GM18498 (cell line): ENCODE measurements around the gene EME1.

Experiments used
- ATAC-seq: cut with Tn5 transposase; IDR thresholded peaks from one replicate; pipeline ENCODE4 v1.9.1; 2021; ENCODE audit warnings: mild to moderate bottlenecking, moderate library complexity; ENCODE audit not compliant: unreplicated experiment

EME1 gene

GRCh38 chr17:50347117-50347893 lies 25.7 kb upstream of the EME1 start:
- ATAC-seq, result no peak

GRCh38 chr17:50347894-50348291 lies 25.1 kb upstream of the EME1 start:
- ATAC-seq, result no peak

DNA sequence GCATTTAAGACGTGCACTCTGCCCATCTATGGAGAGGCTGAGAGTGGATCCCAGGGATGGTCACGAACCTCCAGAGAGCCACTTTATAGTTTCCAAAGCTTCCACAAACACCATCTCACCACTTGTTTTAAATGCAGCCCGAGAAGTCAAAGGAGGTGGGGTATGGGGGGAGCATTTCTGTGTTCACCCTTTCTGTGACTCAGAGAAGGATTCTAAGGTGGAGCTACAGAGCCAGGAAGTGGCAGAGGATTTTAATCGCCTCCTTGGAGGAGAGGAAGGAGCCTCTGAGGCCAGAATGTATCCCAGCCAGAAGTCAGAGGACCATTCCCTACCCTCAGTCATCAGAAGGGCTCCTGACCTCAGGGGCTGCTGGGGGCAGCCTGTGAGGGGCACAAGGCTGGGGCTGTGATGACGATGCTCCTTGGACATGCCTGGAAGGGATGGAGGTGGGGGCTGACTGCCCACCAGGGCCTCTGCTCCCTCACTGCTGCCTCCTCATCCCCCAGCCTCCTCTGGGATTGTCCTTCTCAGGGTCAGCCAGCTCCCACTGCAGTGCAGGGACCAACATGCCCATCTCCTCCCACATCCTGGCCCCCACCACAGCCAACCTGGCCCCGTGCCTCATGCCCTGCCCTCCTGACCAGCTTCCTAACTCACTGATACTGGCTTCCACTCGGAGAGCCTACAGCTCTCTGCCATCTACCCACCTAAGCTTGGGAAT lies 24.3 kb upstream of the EME1 start:
- no peak for ATAC-seq

DNA sequence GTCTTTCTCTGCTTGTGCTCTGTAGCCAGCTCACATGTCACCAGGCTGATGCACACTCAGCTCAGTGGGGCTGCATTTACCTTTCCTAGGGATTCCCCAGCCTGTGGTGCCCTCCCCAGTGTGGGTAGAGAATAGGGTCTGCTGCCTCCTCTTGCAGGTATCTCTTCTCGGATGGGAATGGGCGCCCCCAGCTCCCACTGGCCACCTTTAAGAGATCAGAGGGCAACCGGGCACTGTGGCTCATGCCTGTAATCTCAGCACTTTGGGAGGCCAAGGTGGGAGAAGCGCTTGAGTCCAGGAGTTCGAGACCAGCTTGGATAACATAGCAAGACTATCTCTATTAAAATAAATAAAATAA lies 23.8 kb upstream of the EME1 start:
- no peak for ATAC-seq

GRCh38 chr17:50350733-50351132 lies 22.3 kb upstream of the EME1 start:
- ATAC-seq, result no peak

DNA sequence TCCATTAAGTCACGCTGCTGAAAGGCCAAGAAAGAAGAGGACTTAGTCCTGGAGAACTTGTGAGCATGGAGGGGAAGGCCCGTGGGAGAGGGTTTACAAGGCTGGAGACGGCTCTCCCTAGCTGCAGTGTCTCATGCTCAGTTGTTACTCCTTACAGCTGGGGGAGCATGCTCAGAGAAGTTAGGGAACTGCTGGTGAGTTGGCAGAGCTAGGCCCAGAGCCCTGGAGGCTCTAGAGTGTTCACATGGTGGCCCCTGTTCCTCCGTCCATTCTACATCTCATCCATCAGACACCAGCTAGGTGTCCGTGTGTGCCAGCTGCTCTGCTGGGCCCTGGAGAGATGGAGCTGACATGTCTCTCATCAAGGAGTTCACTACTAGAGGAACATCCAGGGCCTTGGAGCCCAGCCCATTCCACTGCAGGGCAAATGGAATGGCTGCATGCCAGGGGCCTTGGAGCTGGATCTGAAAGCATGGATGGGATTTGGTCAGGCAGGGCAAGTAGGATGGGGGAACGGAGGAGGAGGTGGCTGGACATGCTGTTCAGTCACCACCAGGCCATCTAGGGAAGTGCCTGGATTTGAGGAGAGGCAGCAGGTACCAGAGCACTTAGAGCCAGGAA lies 20.8 kb upstream of the EME1 start:
- no peak for ATAC-seq

GRCh38 chr17:50352693-50353599 lies 20.1 kb upstream of the EME1 start:
- ATAC-seq, result no peak

- no peak for ATAC-seq
Measured at GRCh38 chr17:50353600-50354195, 19.3 kb upstream of the EME1 start.

- ATAC-seq, result no peak
Measured at GRCh38 chr17:50354198-50354597, 18.8 kb upstream of the EME1 start.

- ATAC-seq, result no peak
Measured at GRCh38 chr17:50354776-50355175, 18.3 kb upstream of the EME1 start.

- ATAC-seq, result no peak
Measured at GRCh38 chr17:50355336-50355700, 17.7 kb upstream of the EME1 start.

DNA sequence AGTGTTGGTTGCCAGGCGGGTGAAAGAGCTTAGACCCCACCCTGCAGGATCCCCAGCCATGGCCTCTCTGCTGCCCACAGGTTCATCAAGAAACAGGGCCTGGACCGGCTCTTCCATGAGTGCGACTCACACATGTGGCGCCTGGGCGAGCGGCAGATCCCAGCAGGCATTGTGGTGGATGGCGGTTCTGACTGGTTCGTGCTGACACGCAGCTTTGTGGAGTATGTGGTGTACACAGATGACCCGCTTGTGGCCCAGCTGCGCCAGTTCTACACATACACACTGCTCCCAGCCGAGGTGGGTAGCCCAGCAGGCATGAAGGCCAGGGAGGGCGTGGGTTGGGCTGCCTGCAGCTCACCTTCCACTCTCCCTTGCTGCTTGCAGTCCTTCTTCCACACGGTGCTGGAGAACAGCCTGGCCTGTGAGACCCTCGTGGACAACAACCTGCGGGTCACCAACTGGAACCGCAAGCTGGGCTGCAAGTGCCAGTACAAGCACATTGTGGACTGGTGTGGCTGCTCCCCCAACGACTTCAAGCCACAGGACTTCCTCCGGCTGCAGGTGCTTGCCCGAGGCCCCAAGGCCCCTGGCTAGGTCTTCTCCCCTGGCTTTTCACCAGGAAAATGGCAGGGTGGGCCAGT lies 17.2 kb upstream of the EME1 start:
- no peak for ATAC-seq

GRCh38 chr17:50356418-50356817 lies 16.6 kb upstream of the EME1 start:
- ATAC-seq, result no peak

DNA sequence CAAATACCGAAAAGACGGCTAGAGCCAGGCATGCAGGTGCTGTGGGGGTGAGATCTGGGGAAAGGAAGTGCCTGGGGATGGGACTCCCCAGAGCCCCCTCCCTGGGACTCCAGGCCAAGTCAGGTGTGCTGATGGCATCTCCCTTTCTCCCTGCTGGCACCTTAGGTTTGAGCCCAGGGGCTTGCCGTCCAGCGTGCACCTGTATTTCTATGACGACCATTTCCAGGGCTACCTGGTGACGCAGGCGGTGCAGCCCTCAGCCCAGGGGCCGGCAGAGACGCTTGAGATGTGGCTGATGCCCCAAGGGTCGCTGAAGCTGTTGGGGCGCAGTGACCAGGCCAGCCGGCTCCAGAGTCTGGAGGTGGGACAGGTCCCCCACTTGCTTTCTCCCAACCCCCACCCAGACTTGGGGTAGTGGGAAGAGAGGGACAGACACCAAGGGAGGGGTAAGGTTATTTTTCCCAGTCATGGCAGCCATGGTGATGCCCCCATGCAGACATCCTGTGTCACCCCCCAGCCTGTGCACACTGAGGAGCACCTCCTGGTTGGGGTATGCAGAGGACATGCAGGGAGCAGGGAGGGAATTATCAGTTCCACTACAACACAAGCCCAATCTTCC lies 16.0 kb upstream of the EME1 start:
- no peak for ATAC-seq

DNA sequence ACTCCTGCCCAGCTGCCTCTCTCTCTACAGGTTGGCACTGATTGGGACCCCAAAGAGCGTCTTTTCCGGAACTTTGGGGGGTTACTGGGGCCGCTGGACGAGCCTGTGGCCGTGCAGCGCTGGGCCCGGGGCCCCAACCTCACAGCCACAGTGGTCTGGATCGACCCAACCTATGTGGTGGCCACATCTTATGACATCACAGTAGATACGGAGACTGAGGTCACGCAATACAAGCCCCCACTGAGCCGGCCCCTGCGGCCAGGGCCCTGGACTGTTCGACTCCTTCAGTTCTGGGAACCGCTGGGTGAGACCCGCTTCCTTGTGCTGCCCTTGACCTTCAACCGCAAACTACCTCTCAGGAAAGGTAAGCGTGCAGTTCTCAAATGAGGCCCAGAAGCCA lies 14.9 kb upstream of the EME1 start:
- no peak for ATAC-seq

DNA sequence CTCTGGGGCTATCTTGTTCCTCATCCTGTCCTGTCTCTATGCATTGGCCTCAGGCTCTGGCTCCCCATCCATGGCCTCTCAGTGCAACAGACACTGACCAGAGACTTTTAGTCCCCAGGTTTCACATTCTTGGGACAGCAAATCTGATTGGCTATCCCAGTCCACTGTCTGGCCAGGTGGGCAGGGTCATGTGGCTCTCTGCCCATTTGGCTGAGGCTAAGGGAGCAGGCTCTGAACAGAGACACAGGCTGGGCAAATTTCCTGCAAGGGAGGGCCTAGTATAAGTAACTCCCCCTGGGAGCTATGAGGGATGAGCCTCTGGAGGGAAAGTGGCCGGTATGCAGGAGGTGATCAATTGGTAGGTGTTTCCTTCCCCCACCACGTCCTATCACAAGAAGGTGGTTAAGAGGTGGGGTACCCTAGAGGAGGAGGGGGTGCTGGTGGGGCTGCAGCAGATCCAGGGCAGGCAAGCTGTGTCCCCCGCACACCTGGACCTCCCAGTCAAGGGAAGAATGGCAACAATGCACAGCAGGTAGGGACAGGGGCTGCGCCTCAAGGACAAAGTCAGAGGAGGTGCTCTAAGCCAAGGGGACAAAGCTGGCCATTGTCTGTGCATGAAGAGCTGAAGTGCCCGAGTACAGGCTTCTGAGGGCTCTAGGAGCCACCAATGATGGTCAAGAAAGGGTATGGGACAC lies 13.9 kb upstream of the EME1 start:
- no peak for ATAC-seq

GRCh38 chr17:50359998-50360461 lies 13.0 kb upstream of the EME1 start:
- ATAC-seq, result no peak

DNA sequence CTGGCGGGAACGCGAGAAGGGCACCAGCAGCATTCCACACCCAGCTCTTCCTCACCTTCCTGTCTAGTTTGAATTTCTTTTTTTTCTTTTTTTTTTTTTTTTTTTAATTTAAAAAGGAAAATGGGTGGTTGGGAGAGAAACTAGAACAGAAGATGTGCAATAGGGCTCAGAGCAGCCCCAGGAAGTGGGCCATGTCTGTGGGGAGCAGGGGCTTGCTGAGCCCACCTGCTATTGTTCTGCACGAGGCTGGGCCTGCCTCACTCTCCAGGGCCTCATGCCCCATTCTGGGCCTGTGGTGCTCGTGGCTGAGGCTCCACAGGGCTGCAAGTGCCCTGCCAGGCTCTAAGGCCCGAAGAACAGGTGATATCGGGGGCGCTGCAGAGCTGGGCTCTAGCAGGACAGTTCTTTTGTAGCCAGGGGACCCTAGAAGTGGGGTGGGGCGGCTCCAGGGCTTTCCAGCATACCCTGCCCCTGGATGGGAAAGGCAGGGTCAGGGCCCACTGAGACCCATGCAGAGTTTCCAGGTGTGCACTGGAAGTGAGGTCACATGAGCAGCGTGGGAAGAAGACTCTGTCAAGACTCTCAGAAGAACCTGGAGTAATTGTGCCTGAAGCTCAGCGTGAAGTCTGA lies 12.4 kb upstream of the EME1 start:
- ATAC-seq, result no peak
